ENCODE results near the gene GLE1. TPM values are rescaled to one million over a fixed set of nuclear protein-coding genes. Genes with fewer than 3 reads are reported as not detected.
A peak's percentile ranks its signal among the peaks of the same experiment; 100 is the strongest.
"Not testable (repeated sequence)": the region's sequence is repeated elsewhere in the genome, so short reads cannot be mapped to it uniquely, and the experiment has no call there.

Gene GLE1
- total RNA-seq, 1 donor from 2014 or later = 28.0 TPM

DNA sequence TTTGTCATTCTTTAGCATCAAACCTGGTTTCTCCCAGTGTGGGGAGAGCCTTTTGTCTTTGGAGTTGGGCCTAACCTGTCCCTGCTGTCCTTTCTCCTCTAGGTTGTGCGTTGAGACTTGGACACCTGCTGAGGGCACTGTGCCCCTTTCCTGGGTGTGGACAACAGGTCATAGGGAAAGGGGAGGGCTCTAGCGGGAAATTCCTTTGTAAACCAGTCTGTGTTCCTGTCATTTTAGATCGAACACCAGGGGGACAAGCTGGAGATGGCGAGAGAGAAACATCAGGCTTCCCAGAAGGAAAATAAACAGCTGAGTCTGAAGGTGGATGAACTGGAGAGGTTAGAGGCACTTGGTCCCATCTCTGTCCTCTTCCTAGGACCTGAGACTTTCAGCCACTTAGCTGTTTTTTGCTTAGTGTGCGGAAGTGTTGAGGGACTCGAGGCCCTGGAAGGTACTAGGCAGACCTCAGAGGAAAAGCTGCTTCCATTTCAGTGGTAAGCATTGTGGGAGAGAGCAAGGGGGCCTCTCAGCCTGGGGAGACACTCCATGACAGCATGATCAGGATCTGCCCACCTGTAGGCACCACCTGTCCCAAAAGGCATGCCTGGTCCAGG, 8.6 kb upstream of the GLE1 start:
- Mint-ChIP-seq H3K9me3 (no peaks in the 10 kb centered on the region), H3K27ac (ENCODE audit: unreplicated experiment) (peak overlapping the region; percentile 20), H3K27me3 (ENCODE audit: low read depth) (no peaks in the 10 kb centered on the region), H3K36me3 (ENCODE audit: low read depth) (peaks cover 5% of the 10 kb centered on the region), H3K4me1 (no peaks in the 10 kb centered on the region), H3K4me3 (no peak overlapping the region)
- TF ChIP-seq, protein P1, sequence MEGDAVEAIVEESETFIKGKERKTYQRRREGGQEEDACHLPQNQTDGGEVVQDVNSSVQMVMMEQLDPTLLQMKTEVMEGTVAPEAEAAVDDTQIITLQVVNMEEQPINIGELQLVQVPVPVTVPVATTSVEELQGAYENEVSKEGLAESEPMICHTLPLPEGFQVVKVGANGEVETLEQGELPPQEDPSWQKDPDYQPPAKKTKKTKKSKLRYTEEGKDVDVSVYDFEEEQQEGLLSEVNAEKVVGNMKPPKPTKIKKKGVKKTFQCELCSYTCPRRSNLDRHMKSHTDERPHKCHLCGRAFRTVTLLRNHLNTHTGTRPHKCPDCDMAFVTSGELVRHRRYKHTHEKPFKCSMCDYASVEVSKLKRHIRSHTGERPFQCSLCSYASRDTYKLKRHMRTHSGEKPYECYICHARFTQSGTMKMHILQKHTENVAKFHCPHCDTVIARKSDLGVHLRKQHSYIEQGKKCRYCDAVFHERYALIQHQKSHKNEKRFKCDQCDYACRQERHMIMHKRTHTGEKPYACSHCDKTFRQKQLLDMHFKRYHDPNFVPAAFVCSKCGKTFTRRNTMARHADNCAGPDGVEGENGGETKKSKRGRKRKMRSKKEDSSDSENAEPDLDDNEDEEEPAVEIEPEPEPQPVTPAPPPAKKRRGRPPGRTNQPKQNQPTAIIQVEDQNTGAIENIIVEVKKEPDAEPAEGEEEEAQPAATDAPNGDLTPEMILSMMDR (conservative IDR thresholded peaks at IDR 0.05) = no peak
- no peak for DNase-seq (ENCODE audit: low read depth, low spot score)

DNA sequence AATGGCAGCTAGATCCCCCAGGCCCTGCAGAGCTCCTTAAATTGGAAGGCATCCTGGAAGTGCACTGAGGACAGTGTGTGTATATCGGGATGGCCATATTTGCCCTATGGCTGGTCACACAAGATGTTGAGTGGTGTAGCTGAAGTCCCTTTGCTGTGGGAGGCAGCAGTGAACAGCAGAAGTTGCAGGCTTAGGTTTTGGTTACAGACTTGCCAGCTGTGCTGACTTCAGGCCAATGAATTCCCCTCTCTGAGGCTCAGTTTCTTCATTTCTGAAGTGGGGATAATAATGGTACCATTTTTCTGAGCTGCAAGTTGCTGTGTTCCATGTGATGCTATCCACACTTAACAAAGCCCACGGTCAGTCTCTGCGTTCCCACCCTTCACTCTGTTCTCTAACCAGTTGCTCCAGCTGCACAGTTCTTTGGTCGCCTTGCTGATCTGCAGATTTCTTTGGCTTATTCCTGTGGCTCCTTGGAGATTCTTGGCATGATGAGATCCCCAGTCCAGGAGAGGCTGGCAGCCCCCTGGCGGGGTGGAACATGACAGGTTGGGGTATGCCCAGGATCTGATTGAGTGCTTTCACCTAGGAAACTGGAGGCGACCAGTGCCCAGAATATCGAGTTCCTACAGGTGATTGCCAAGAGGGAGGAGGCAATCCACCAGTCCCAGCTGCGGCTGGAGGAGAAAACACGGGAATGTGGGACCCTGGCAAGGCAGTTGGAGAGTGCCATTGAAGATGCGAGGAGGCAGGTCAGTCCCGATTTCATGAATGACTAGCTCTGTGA, 6.5 kb upstream of the GLE1 start:
- H3K4me1 Mint-ChIP-seq = no peaks in the 10 kb centered on the region
- H3K9me3 Mint-ChIP-seq = no peaks in the 10 kb centered on the region
- no peaks in the 10 kb centered on the region for H3K27me3 Mint-ChIP-seq (ENCODE audit: low read depth)
- H3K27ac Mint-ChIP-seq (ENCODE audit: unreplicated experiment) = no peak overlapping the region
- TF ChIP-seq, protein P1 (conservative IDR thresholded peaks at IDR 0.05) = no peak
- no peak for DNase-seq (ENCODE audit: low read depth, low spot score)
- H3K36me3 Mint-ChIP-seq (ENCODE audit: low read depth) = peaks cover 2% of the 10 kb centered on the region
- no peak overlapping the region for H3K4me3 Mint-ChIP-seq

DNA sequence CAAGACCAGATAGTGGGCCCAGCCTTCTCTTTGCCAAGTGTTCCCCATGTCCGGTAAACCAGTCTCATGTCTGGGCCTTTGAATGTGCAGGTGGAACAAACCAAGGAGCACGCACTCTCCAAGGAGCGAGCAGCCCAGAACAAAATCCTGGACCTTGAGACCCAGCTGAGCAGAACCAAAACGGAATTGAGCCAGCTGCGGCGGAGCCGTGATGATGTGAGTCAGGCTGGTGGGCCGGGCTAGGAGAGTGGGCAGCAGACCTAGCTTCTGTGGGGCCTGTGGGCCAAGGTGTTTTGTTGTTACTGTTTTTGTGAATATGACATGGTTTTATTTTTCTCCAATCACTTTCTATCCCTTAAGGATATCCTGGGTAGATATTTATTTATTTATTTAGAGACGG, 5.6 kb upstream of the GLE1 start:
- Mint-ChIP-seq H3K9me3 (no peaks in the 10 kb centered on the region), H3K36me3 (ENCODE audit: low read depth) (no peaks in the 10 kb centered on the region), H3K27ac (ENCODE audit: unreplicated experiment) (no peak overlapping the region), H3K4me3 (no peak overlapping the region), H3K27me3 (ENCODE audit: low read depth) (no peaks in the 10 kb centered on the region), H3K4me1 (peaks cover 3% of the 10 kb centered on the region)
- TF ChIP-seq, protein P1 (conservative IDR thresholded peaks at IDR 0.05) = no peak
- no peak for DNase-seq (ENCODE audit: low read depth, low spot score)

DNA sequence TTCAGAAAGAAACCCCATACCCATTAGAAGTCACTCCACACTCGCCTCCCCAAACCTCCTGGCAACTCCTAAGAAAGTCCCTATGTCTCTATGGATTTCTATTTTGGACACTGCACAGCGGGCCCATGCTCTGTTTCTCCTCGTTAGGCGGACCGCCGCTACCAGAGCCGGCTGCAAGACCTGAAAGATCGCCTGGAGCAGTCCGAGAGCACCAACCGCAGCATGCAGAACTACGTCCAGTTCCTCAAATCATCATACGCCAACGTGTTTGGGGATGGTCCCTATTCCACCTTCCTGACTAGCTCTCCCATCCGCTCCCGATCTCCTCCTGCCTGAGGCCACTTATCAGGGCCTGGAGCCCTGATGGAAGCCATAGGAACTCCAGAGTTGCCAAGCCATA, 4.6 kb upstream of the GLE1 start:
- no peaks in the 10 kb centered on the region for H3K9me3 Mint-ChIP-seq
- no peak overlapping the region for H3K4me3 Mint-ChIP-seq
- no peaks in the 10 kb centered on the region for H3K27me3 Mint-ChIP-seq (ENCODE audit: low read depth)
- no peak overlapping the region for H3K27ac Mint-ChIP-seq (ENCODE audit: unreplicated experiment)
- TF ChIP-seq, protein P1 (conservative IDR thresholded peaks at IDR 0.05) = no peak
- H3K36me3 Mint-ChIP-seq (ENCODE audit: low read depth) = no peaks in the 10 kb centered on the region
- H3K4me1 Mint-ChIP-seq = peaks cover 5% of the 10 kb centered on the region
- DNase-seq (ENCODE audit: low read depth, low spot score) = no peak

DNA sequence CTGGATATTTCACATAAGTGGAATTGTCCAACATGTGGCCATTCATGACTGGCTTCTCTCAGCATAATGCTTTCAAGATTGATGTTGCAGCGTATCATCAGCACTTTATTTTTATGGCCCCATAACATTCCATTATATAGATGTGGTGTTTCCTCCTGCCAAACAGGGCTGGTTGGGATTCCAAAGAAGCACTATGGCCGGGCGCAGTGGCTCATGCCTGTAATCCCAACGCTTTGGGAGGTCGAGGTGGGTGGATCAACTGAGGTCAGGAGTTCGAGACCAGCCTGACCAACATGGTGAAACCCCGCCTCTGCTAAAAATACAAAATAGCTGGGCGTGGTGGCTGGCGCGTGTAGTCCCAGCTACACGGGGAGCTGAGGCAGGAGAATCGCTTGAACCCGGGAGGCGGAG, 1.1 kb upstream of the GLE1 start:
- H3K27ac Mint-ChIP-seq (ENCODE audit: unreplicated experiment); H3K27me3 Mint-ChIP-seq (ENCODE audit: low read depth): not testable (repeated sequence)
- peak overlapping the region; percentile 99 for H3K4me3 Mint-ChIP-seq

DNA sequence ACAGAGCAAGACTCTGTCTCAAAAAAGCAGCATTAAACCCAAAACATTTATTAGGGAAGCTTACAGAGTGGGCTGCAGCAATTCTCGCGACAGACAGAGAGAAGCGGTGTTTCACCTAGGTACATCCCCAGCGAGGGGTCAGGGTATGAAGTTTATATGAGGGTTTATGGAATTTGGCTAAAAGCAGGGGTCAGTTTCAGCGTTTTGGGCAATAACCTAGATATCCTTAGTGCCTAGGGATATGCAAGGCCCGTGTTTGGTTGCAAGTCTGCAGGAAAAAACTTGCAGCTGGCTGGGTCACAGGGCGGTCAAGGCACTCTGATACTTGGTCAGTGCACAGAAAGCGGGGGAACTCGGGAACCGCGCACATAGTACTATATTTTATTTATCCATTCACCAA, 649 bp upstream of the GLE1 start:
- TF ChIP-seq, protein P1 (conservative IDR thresholded peaks at IDR 0.05) = no peak
- no peaks in the 10 kb centered on the region for H3K9me3 Mint-ChIP-seq
- no peak overlapping the region for H3K27ac Mint-ChIP-seq (ENCODE audit: unreplicated experiment)
- no peaks in the 10 kb centered on the region for H3K27me3 Mint-ChIP-seq (ENCODE audit: low read depth)
- no peaks in the 10 kb centered on the region for H3K36me3 Mint-ChIP-seq (ENCODE audit: low read depth)
- peaks cover 12% of the 10 kb centered on the region for H3K4me1 Mint-ChIP-seq
- H3K4me3 Mint-ChIP-seq = peak overlapping the region; percentile 99
- DNase-seq (ENCODE audit: low read depth, low spot score) = no peak

More for the DNA sequence above, 1.1 kb upstream of the GLE1 start:
- H3K9me3 Mint-ChIP-seq; H3K36me3 Mint-ChIP-seq (ENCODE audit: low read depth); DNase-seq (ENCODE audit: low read depth, low spot score): not testable (repeated sequence)
- H3K4me1 Mint-ChIP-seq = peaks cover 12% of the 10 kb centered on the region
